ENCODE data around the gene DAZAP1. TPM values are rescaled to one million over a fixed set of nuclear protein-coding genes. Genes with fewer than 3 reads are reported as not detected.
A peak's percentile ranks its signal among the peaks of the same experiment; 100 is the strongest.

Gene DAZAP1
- total and polyA plus RNA-seq, 7 donors, result 28.2 to 132 (median 51.1) TPM

DNA sequence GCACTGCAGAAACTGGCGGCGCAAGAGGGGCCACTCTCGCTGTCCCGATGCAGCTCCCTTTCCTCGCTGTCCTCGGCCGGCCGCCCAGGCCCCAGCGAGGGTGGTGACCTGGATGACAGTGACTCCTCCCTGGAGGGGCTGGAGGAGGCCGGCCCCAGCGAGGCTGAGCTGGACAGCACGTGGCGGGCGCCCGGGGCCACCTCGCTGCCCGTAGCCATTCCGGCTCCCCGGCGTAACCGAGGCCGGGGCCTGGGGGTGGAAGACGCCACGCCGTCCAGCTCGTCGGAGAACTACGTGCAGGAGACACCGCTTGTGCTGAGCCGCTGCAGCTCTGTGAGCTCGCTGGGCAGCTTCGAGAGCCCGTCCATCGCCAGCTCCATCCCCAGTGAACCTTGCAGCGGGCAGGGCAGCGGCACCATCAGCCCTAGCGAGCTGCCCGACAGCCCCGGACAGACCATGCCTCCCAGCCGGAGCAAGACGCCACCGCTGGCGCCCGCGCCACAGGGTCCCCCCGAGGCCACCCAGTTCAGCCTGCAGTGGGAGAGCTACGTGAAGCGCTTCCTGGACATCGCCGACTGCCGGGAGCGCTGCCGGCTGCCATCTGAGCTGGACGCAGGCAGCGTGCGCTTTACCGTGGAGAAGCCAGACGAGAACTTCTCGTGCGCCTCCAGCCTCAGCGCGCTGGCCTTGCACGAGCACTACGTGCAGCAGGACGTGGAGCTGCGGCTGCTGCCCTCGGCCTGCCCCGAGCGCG, 59.3 kb downstream of the DAZAP1 start:
- peaks cover 0 to 64% (median 60%) of the 10 kb centered on the region in 4 donors for H3K4me1 ChIP-seq
- 29 to 38% methylated on average over 70 of the region's 70 CpGs for WGBS, 2 donors
- peaks cover 57 to 73% (median 67%) of the 10 kb centered on the region in 3 donors for H3K27me3 ChIP-seq
- H3K4me3 ChIP-seq, result no peak overlapping the region
- intact Hi-C loops (cut with DNase I), result no loop called here
- H3K9me3 ChIP-seq, result no peaks in the 10 kb centered on the region
- H3K27ac ChIP-seq, result no peak overlapping the region
- no peaks in the 10 kb centered on the region for H3K36me3 ChIP-seq
- no peak for DNase-seq
- TF ChIP-seq, protein P1, sequence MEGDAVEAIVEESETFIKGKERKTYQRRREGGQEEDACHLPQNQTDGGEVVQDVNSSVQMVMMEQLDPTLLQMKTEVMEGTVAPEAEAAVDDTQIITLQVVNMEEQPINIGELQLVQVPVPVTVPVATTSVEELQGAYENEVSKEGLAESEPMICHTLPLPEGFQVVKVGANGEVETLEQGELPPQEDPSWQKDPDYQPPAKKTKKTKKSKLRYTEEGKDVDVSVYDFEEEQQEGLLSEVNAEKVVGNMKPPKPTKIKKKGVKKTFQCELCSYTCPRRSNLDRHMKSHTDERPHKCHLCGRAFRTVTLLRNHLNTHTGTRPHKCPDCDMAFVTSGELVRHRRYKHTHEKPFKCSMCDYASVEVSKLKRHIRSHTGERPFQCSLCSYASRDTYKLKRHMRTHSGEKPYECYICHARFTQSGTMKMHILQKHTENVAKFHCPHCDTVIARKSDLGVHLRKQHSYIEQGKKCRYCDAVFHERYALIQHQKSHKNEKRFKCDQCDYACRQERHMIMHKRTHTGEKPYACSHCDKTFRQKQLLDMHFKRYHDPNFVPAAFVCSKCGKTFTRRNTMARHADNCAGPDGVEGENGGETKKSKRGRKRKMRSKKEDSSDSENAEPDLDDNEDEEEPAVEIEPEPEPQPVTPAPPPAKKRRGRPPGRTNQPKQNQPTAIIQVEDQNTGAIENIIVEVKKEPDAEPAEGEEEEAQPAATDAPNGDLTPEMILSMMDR (IDR thresholded peaks at IDR 0.05), result no peak
- TF ChIP-seq POLR2AphosphoS5 (IDR thresholded peaks at IDR 0.05), result no peak
- TF ChIP-seq POLR2A (IDR thresholded peaks at IDR 0.05), result no peak
- TF ChIP-seq EP300 (IDR thresholded peaks at IDR 0.05), result no peak

DNA sequence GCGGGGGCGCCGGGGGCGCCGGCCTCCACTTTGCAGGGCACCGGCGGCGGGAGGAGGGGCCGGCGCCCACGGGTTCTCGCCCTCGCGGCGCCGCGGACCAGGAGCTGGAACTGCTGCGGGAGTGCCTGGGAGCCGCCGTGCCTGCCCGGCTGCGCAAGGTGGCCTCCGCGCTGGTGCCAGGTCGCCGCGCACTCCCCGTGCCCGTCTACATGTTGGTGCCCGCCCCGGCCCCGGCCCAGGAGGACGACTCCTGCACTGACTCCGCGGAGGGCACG, 59.8 kb downstream of the DAZAP1 start:
- H3K4me3 ChIP-seq, result no peak overlapping the region
- H3K27me3 ChIP-seq, result peaks cover 62 to 79% (median 72%) of the 10 kb centered on the region in 3 donors
- intact Hi-C loops (cut with DNase I), result no loop called here
- no peaks in the 10 kb centered on the region for H3K9me3 ChIP-seq
- no peaks in the 10 kb centered on the region for H3K36me3 ChIP-seq
- TF ChIP-seq, protein P1 (IDR thresholded peaks at IDR 0.05), result no peak
- TF ChIP-seq POLR2AphosphoS5 (IDR thresholded peaks at IDR 0.05), result no peak
- no peak for TF ChIP-seq POLR2A (IDR thresholded peaks at IDR 0.05)
- TF ChIP-seq EP300 (IDR thresholded peaks at IDR 0.05), result no peak
- no peak overlapping the region for H3K27ac ChIP-seq
- 4 to 5% methylated on average over 36 of the region's 36 CpGs for WGBS, 2 donors
- DNase-seq, result no peak
- peaks cover 0 to 68% (median 63%) of the 10 kb centered on the region in 4 donors for H3K4me1 ChIP-seq

DNA sequence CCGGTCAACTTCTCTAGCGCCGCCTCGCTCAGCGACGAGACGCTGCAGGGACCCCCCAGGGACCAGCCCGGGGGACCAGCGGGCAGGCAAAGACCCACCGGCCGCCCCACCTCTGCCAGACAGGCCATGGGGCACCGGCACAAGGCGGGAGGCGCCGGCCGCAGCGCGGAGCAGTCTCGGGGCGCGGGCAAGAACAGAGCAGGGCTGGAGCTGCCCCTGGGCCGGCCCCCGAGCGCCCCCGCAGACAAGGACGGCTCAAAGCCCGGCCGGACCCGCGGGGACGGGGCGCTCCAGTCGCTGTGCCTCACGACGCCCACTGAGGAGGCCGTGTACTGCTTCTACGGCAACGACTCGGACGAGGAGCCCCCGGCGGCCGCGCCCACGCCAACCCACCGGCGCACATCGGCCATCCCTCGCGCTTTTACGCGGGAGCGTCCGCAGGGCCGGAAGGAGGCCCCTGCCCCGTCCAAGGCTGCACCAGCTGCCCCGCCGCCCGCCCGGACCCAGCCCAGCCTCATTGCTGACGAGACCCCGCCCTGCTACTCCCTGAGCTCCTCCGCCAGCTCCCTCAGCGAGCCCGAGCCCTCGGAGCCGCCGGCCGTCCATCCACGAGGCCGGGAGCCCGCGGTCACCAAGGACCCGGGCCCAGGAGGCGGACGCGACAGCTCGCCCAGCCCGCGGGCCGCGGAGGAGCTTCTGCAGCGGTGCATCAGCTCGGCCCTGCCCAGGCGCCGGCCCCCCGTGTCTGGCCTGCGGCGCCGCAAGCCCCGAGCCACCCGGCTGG, 60.3 kb downstream of the DAZAP1 start:
- Histone ChIP-seq H3K4me3 (no peak overlapping the region), H3K4me1 (peaks cover 0 to 70% (median 64%) of the 10 kb centered on the region in 4 donors), H3K9me3 (no peaks in the 10 kb centered on the region), H3K27me3 (peaks cover 67 to 84% (median 78%) of the 10 kb centered on the region in 3 donors), H3K36me3 (no peaks in the 10 kb centered on the region), H3K27ac (no peak overlapping the region)
- intact Hi-C loops (cut with DNase I), result no loop called here
- 3 to 4% methylated on average over 92 of the region's 92 CpGs for WGBS, 2 donors
- no peak for TF ChIP-seq EP300 (IDR thresholded peaks at IDR 0.05)
- DNase-seq, result no peak

DNA sequence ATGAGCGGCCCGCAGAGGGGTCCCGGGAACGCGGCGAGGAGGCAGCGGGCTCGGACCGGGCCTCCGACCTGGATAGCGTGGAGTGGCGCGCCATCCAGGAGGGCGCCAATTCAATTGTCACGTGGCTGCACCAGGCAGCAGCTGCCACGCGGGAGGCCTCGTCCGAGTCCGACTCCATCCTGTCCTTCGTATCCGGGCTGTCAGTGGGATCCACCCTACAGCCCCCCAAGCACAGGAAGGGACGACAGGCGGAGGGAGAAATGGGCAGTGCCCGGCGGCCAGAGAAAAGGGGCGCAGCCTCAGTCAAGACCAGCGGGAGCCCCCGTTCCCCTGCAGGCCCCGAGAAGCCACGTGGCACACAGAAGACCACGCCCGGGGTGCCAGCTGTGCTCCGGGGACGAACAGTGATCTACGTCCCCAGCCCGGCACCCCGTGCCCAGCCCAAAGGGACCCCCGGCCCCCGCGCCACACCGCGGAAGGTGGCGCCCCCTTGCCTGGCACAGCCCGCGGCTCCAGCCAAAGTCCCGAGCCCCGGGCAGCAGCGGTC, 61.0 kb downstream of the DAZAP1 start:
- Histone ChIP-seq H3K36me3 (no peaks in the 10 kb centered on the region), H3K4me1 (peaks cover 0 to 70% (median 64%) of the 10 kb centered on the region in 4 donors), H3K4me3 (peak overlapping the region in 2 of 4 donors; percentile 9 to 11), H3K9me3 (no peaks in the 10 kb centered on the region), H3K27me3 (peaks cover 67 to 91% (median 84%) of the 10 kb centered on the region in 3 donors), H3K27ac (no peak overlapping the region)
- intact Hi-C loops (cut with DNase I), result no loop called here
- DNase-seq, result no peak
- no peak for TF ChIP-seq POLR2AphosphoS5 (IDR thresholded peaks at IDR 0.05)
- TF ChIP-seq, protein P1 (IDR thresholded peaks at IDR 0.05), result no peak
- 6 to 8% methylated on average over 49 of the region's 49 CpGs for WGBS, 2 donors

DNA sequence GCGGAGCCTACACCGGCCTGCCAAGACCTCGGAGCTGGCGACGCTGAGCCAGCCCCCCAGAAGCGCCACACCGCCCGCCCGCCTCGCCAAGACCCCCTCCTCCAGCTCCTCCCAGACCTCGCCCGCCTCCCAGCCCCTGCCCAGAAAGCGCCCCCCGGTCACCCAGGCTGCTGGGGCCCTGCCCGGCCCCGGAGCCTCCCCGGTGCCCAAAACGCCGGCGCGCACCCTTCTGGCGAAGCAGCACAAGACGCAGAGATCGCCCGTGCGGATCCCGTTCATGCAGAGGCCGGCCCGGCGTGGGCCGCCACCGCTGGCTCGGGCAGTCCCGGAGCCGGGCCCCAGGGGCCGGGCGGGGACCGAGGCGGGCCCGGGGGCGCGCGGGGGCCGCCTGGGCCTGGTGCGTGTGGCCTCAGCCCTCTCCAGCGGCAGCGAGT, 61.5 kb downstream of the DAZAP1 start:
- peaks cover 67 to 95% (median 89%) of the 10 kb centered on the region in 3 donors for H3K27me3 ChIP-seq
- peaks cover 0 to 70% (median 64%) of the 10 kb centered on the region in 4 donors for H3K4me1 ChIP-seq
- no peak overlapping the region for H3K27ac ChIP-seq
- DNase-seq, result no peak
- 2 to 3% methylated on average over 47 of the region's 47 CpGs for WGBS, 2 donors
- intact Hi-C loops (cut with DNase I), result no loop called here
- H3K36me3 ChIP-seq, result no peaks in the 10 kb centered on the region
- H3K4me3 ChIP-seq, result peak overlapping the region in 3 of 4 donors; percentile 9 to 29 (median 11)
- H3K9me3 ChIP-seq, result no peaks in the 10 kb centered on the region
- no peak for TF ChIP-seq EP300 (IDR thresholded peaks at IDR 0.05)
- no peak for TF ChIP-seq POLR2AphosphoS5 (IDR thresholded peaks at IDR 0.05)
- TF ChIP-seq POLR2A (IDR thresholded peaks at IDR 0.05), result no peak
- TF ChIP-seq, protein P1 (IDR thresholded peaks at IDR 0.05), result no peak
